Keratinocyte (primary cell): ENCODE measurements around the gene MRPL38. TPM values are rescaled to one million over a fixed set of nuclear protein-coding genes. Genes with fewer than 3 reads are reported as not detected.

ENCODE experiments used
- DNase-seq: peaks from one replicate; pipeline ENCODE4 v3.0.0-alpha.2; 2011; ENCODE audit warnings: low read depth, missing footprints, low spot score
- FAIRE-seq: peaks from 2 replicates; lab custom pipeline; 2011; peaks lifted over from hg19 to GRCh38; lab: Jason Lieb, UNC
- H2AFZ ChIP-seq: 2 replicates; pipeline ENCODE4 v1.6.0; 2012; ENCODE audit warnings: low read length, control low read depth, inconsistent platforms; ENCODE audit not compliant: control insufficient read depth
- H3K27ac ChIP-seq: 2 replicates; pipeline ENCODE4 v1.5.1; 2011; ENCODE audit warnings: low read length; ENCODE audit not compliant: control insufficient read depth, insufficient read depth
- H3K27me3 ChIP-seq: 3 replicates; pipeline ENCODE4 v1.6.0; 2011; ENCODE audit warnings: low read length; ENCODE audit not compliant: control insufficient read depth, insufficient read depth; ENCODE audit errors: extremely low read depth
- H3K36me3 ChIP-seq, 2 experiments: 2 replicates in 1 of 2; 3 replicates in 1 of 2; pipeline ENCODE4 v1.5.1; 2011; ENCODE audit warnings: low read length in 2 of 2, mild to moderate bottlenecking in 1 of 2; ENCODE audit not compliant: control insufficient read depth in 2 of 2, insufficient read depth in 2 of 2; ENCODE audit errors: extremely low read depth in 1 of 2
- H3K4me1 ChIP-seq: 3 replicates; pipeline ENCODE4 v1.5.1; 2011; ENCODE audit warnings: low read length; ENCODE audit not compliant: control insufficient read depth, insufficient read depth; ENCODE audit errors: extremely low read depth
- H3K4me2 ChIP-seq: 3 replicates; pipeline ENCODE4 v1.6.0; 2011; ENCODE audit warnings: low read depth, low read length; ENCODE audit not compliant: control insufficient read depth, insufficient read depth; ENCODE audit errors: extremely low read depth
- H3K4me3 ChIP-seq, 3 experiments: fragments of 200-600 bp in 1 of 3; sonication (generic) in 1 of 3; 2 replicates in 2 of 3; 3 replicates in 1 of 3; pipeline ENCODE4 v1.5.1; 2011 to 2016; ENCODE audit warnings: low read length in 3 of 3, mild to moderate bottlenecking in 3 of 3, control low read depth in 2 of 3, inconsistent platforms in 1 of 3, low read depth in 1 of 3, mixed read lengths in 1 of 3, mixed run types in 1 of 3, moderate library complexity in 1 of 3; ENCODE audit not compliant: control insufficient read depth in 2 of 3, insufficient read depth in 2 of 3; ENCODE audit errors: extremely low read depth in 1 of 3
- H3K79me2 ChIP-seq: 2 replicates; pipeline ENCODE4 v1.6.0; 2012; ENCODE audit warnings: low read length; ENCODE audit not compliant: control insufficient read depth, insufficient read depth
- H3K9ac ChIP-seq: 3 replicates; pipeline ENCODE4 v1.6.0; 2011; ENCODE audit warnings: low read length; ENCODE audit not compliant: control insufficient read depth, insufficient read depth; ENCODE audit errors: extremely low read depth
- H3K9me1 ChIP-seq: 3 replicates; pipeline ENCODE4 v1.6.0; 2011; ENCODE audit warnings: low read length; ENCODE audit not compliant: control insufficient read depth, insufficient read depth; ENCODE audit errors: extremely low read depth
- H3K9me3 ChIP-seq: 2 replicates; pipeline ENCODE4 v1.5.1; 2012; ENCODE audit warnings: low read depth, low read length; ENCODE audit not compliant: control insufficient read depth
- H4K20me1 ChIP-seq: 3 replicates; pipeline ENCODE4 v1.6.0; 2011; ENCODE audit warnings: low read length; ENCODE audit not compliant: control insufficient read depth, insufficient read depth; ENCODE audit errors: extremely low read depth
- CTCF ChIP-seq, 3 experiments: IDR thresholded peaks in 1 of 3; conservative IDR thresholded peaks in 1 of 3; optimal IDR thresholded peaks in 1 of 3; 2 replicates in 2 of 3; 3 replicates in 1 of 3; pipeline versions ENCODE3 to v1.5.1; 2011; ENCODE audit warnings: low read length in 3 of 3, mild to moderate bottlenecking in 3 of 3, moderate library complexity in 2 of 3, control low read depth in 1 of 3, inconsistent platforms in 1 of 3; ENCODE audit not compliant: insufficient read depth in 2 of 3; ENCODE audit errors: extremely low read depth in 1 of 3
- EZH2 ChIP-seq: IDR thresholded peaks from one replicate; pipeline ENCODE4 v1.6.1; 2012; ENCODE audit warnings: inconsistent platforms, mild to moderate bottlenecking, low read length, moderate library complexity
- dilution Hi-C: fragments of 300-500 bp; cut with MboI; formaldehyde crosslinking; loops from one replicate; pipeline ENCODE4 v1.7.0; 2020; ENCODE audit warnings: low sequenced_read_pairs; ENCODE audit not compliant: extremely low pct_ligation_motif_present
- polyA plus RNA-seq, 5 experiments: library from polyadenylated mRNA; depleted of rRNA in 3 of 5; stranded (reverse) in 3 of 5; stranded (forward) in 1 of 5; unstranded in 1 of 5; fragments of >200 nt; gene quantifications; 1 replicate in 1 of 5; 2 replicates in 3 of 5; 3 replicates in 1 of 5; pipeline versions ENCODE4 v1.2.1 to v1.2.3, GENCODE V29; 2011 to 2012; ENCODE audit warnings: missing spikeins in 2 of 5, low read depth in 1 of 5, low replicate concordance in 1 of 5

The MRPL38 gene
- polyA plus RNA-seq, 1 donor (not counting 4 experiments of a cell fraction or from before 2014, with no cell fraction given): 25.2 TPM

GRCh38 chr17:75943491-75943890 lies 38.8 kb upstream of the MRPL38 start:
- FAIRE-seq: no peak
- no peaks in the 10 kb centered on the region for H4K20me1 ChIP-seq
- H2AFZ ChIP-seq: no peak overlapping the region
- no peak overlapping the region for H3K4me2 ChIP-seq
- DNase-seq: no peak
- no peak overlapping the region for H3K9ac ChIP-seq
- H3K9me1 ChIP-seq: no peaks in the 10 kb centered on the region
- TF ChIP-seq CTCF (optimal IDR thresholded peaks at IDR 0.05 in 1 of 3, IDR thresholded peaks at IDR 0.05 in 1 of 3, conservative IDR thresholded peaks at IDR 0.05 in 1 of 3; ENCODE audit: extremely low read depth in 1 of 3, insufficient read depth in 2 of 3, low read length in 3 of 3): no peak
- no peak for TF ChIP-seq EZH2
- no peaks in the 10 kb centered on the region for H3K79me2 ChIP-seq
- no peaks in the 10 kb centered on the region for H3K27me3 ChIP-seq
- peaks cover 0 to 14% of the 10 kb centered on the region in 2 experiments for H3K36me3 ChIP-seq
- no peaks in the 10 kb centered on the region for H3K9me3 ChIP-seq
- H3K4me3 ChIP-seq: no peak overlapping the region
- peaks cover 6% of the 10 kb centered on the region for H3K4me1 ChIP-seq
- no peak overlapping the region for H3K27ac ChIP-seq
- dilution Hi-C loops: no loop called here

- Histone ChIP-seq H3K36me3 (peaks cover 0 to 8% of the 10 kb centered on the region in 2 experiments), H3K4me2 (no peak overlapping the region), H3K9me3 (no peaks in the 10 kb centered on the region), H4K20me1 (no peaks in the 10 kb centered on the region), H3K9ac (no peak overlapping the region), H3K9me1 (no peaks in the 10 kb centered on the region), H3K79me2 (no peaks in the 10 kb centered on the region), H2AFZ (no peak overlapping the region), H3K4me3 (no peak overlapping the region), H3K27me3 (no peaks in the 10 kb centered on the region), H3K4me1 (peaks cover 6% of the 10 kb centered on the region), H3K27ac (no peak overlapping the region)
- DNase-seq (no peak), FAIRE-seq (no peak)
- dilution Hi-C loops: no loop called here
- no peak for TF ChIP-seq CTCF (optimal IDR thresholded peaks at IDR 0.05 in 1 of 3, IDR thresholded peaks at IDR 0.05 in 1 of 3, conservative IDR thresholded peaks at IDR 0.05 in 1 of 3; ENCODE audit: extremely low read depth in 1 of 3, insufficient read depth in 2 of 3, low read length in 3 of 3)
These were observed 37.8 kb upstream of the MRPL38 start for GRCh38 chr17:75942473-75942872.
